Adipocyte (in vitro differentiated cells): ENCODE data around the gene PRRX2.

Experiments used
- DNase-seq: peaks from one replicate; pipeline ENCODE4 v3.0.0-alpha.2; 2015; ENCODE audit warnings: low read depth
- H3K27me3 ChIP-seq: replicated peaks from 2 replicates; pipeline ENCODE4 v1.7.0; 2013; ENCODE audit warnings: mild to moderate bottlenecking, low read length, moderate library complexity; ENCODE audit not compliant: control insufficient read depth, insufficient read depth
- H3K36me3 ChIP-seq: 2 replicates; pipeline ENCODE4 v1.7.0; 2013; ENCODE audit warnings: low read length, mild to moderate bottlenecking, moderate library complexity; ENCODE audit not compliant: control insufficient read depth, insufficient read depth, severe bottlenecking
- H3K4me1 ChIP-seq: 2 replicates; pipeline ENCODE4 v1.7.0; 2013; ENCODE audit warnings: mild to moderate bottlenecking, low read length, moderate library complexity; ENCODE audit not compliant: control insufficient read depth, insufficient read depth
- H3K4me3 ChIP-seq: 2 replicates; pipeline ENCODE4 v1.7.0; 2013; ENCODE audit warnings: mild to moderate bottlenecking, low read length, moderate library complexity
- H3K9ac ChIP-seq: 2 replicates; pipeline ENCODE4 v1.7.0; 2013; ENCODE audit warnings: mild to moderate bottlenecking, low read length, moderate library complexity
- H3K9me3 ChIP-seq: 2 replicates; pipeline ENCODE4 v1.7.0; 2013; ENCODE audit warnings: mild to moderate bottlenecking, low read length, moderate library complexity; ENCODE audit not compliant: control insufficient read depth

PRRX2 gene

DNA sequence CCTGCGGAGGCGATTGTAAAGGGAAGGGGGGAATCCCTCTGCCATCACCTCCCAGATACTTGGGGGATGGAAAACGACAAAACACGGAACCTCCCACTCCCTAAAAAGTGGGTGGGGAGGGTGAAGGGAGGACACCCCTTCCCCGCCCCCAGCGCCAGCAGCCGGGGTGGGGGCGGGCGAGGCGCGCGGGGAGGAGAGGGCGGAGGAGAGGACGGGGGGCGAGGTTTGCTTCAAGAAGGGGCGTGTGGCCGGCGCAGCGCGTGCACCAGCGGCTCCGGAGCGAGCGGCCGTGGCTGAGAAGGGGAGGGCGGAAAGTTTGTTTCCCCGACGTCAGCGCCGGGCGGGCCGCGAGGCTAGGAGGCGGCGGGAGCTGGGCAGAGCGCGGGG lies at the start of gene PRRX2:
TSS of gene PRRX2 (plus strand) at position 259 of the 387 bp plus-strand sequence. CDS start 221 bp downstream, outside the sequence.
- Histone ChIP-seq H3K27me3 (no peaks in the 10 kb centered on the region), H3K9ac (peak within 1 kb of the TSS; percentile 75), H3K4me3 (peak within 1 kb of the TSS; percentile 78), H3K4me1 (peaks cover 10% of the 10 kb centered on the region), H3K9me3 (no peaks in the 10 kb centered on the region), H3K36me3 (no peaks in the 10 kb centered on the region)
- peak; percentile 85 for DNase-seq

DNA sequence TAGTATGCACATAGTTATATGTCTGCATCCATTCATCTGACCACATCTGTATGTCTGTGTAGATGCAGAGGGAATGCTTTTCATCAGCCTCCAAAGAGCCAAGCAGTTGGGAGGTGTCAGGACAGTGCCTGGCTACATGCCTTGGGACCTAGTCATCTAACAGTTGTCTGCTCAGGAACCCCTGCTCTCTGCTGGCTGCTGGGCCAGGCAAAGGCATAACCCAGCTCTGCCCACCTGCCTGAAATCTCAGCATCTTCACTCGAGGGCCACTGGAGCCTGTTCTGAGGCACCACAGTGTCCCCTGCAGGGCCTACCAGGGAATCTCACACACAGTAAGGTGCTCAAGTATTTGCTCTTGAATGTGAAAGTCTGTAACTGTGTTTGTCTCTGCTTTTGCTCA lies 48.3 kb upstream of the PRRX2 start:
- Histone ChIP-seq H3K9me3 (no peaks in the 10 kb centered on the region), H3K9ac (no peak overlapping the region), H3K4me3 (no peak overlapping the region), H3K27me3 (no peaks in the 10 kb centered on the region), H3K36me3 (no peaks in the 10 kb centered on the region), H3K4me1 (peaks cover 8% of the 10 kb centered on the region)
- DNase-seq: peak; percentile 69

DNA sequence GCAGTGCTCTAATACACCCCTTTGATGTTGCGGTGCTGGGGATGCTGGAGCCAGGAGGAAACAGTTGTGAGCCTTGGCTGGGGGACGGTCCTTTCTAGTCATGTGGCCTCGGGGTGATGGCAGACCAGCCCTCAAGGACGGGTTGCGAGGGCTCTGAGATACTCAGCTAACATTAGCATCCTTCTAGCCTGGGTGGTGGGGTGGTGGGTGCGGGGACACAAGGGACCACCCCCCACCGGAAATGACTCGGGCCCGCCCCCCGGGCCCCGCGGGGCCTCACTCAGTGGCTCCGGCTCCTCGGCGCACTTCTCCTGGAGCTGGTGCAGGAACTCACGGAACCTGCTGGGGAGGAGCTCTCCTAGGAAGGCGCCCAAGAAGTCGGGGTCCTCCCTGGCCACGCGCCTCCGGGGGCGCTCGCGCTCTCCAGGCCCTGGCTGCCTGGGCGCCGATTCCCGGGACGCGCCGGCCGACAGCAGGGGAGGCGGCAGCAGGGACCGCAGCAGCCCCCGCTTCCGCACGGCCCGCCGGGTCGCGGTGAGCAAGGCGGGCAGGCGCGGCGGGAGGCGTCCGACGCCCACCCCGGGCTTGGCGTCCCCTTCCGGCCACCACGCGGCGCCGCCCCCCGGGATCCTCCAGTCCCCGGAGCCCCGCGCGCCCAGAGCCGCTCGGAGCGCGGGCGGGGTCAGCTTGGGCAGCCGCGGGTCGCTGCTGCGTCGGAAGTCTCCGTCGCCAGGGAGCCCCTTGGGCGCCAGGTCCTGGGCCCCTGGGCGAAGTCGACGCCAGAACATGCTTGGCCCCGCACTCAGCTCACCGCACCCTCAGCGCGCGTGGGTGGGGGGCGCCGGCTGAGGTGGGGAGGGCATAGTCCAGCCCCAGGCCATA lies 45.4 kb upstream of the PRRX2 start:
- Histone ChIP-seq H3K4me1 (peaks cover 14% of the 10 kb centered on the region), H3K4me3 (peak overlapping the region; percentile 77), H3K9me3 (no peaks in the 10 kb centered on the region), H3K27me3 (no peaks in the 10 kb centered on the region), H3K36me3 (no peaks in the 10 kb centered on the region), H3K9ac (peak overlapping the region; percentile 83)
- DNase-seq: peak; percentile 70

DNA sequence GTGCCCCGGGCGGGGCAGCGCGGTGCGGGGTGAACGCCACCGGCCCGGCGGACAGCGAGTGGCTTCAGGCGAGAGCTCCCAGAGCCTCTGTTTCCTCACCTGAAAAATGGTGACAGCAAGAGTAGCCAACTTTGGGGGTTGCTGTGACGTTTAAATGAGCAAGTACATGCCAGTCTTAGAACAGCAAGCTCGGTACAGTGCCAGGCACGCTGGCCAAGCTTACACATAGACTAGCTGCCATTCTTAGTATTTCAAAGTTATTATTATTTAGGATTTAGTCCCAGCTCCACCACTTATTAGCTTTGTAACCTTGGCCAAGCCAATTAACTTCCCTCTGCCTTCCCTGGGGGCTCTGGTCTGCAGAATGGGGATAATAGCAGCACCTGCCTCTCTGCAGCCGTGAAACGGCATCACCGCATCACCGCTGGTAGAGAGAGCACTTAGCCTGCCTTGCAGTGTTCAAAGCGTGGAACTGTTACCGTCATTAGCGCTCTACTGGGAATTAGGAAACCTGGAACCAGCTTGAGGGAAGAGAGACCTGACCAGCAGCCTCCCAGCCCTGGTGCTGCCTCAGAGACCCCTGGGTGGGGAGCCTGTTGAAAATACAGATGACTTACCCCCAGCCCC lies 44.7 kb upstream of the PRRX2 start, which contains the start of gene C9orf50:
TSS of gene C9orf50 (minus strand) at position 433 of the 627 bp plus-strand sequence. CDS start 527 bp downstream, outside the sequence.
- DNase-seq: no peak
- H3K36me3 ChIP-seq: no peaks in the 10 kb centered on the region

DNA sequence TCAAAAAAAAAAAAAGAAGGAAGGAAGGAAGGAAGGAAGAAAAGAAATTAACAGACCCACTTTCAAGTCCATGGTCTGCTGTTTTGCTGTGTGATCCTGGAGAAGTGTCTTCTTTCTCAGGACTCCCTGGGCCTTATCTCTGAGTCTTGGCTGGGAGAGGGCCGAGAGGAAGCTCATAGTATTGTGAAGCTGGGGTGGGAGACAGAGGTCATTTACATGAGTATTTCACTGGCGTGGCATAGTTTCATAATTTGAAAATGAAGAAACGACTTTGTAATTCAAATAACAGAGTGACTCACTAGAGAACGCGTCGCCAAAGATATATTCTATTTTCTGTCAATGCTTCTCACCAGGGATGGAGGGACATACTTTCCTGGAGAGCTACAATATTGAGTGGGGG lies 42.1 kb upstream of the PRRX2 start:
- Histone ChIP-seq H3K36me3 (no peaks in the 10 kb centered on the region), H3K9ac (no peak overlapping the region), H3K4me3 (no peak overlapping the region), H3K9me3 (no peaks in the 10 kb centered on the region), H3K27me3 (no peaks in the 10 kb centered on the region), H3K4me1 (peaks cover 27% of the 10 kb centered on the region)
- DNase-seq: peak; percentile 36

More for the DNA sequence above, 44.7 kb upstream of the PRRX2 start, which contains the start of gene C9orf50:
- H3K9me3 ChIP-seq: no peaks in the 10 kb centered on the region
- H3K27me3 ChIP-seq: no peaks in the 10 kb centered on the region
- H3K4me1 ChIP-seq: peaks cover 14% of the 10 kb centered on the region
- peak within 1 kb of the TSS; percentile 83 for H3K9ac ChIP-seq
- H3K4me3 ChIP-seq: peak within 1 kb of the TSS; percentile 77

DNA sequence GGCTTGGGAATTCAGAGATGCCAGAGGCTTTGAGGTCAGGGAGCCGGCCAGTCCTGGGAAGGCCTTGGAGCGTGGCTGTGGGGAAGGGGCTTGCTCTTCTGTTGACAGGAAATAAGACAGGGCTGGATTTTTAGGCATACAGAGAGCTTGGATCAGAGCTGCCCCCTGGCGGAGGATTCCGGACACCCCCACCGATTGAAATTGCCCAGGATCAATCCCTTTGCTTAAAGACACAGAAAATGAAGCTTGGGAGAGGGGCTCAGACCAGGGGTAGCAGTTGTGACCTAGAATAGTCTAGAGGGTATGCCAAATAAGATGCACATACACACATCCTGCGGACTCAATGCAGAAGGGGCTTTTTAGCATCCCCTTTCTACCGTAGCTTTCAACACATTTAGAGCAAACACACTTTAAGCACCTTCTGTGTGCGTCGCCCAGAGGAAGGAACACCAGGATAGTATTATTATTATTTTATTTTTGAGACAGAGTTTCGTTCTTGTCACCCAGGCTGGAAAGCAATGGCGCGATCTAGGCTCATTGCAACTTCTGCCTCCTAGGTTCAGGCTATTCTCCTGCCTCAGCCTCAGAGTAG lies 41.2 kb upstream of the PRRX2 start:
- DNase-seq: peak; percentile 87
- no peaks in the 10 kb centered on the region for H3K36me3 ChIP-seq
- no peak overlapping the region for H3K4me3 ChIP-seq
- H3K4me1 ChIP-seq: peaks cover 36% of the 10 kb centered on the region
- H3K27me3 ChIP-seq: no peaks in the 10 kb centered on the region
- peak overlapping the region; percentile 30 for H3K9ac ChIP-seq
- H3K9me3 ChIP-seq: no peaks in the 10 kb centered on the region

DNA sequence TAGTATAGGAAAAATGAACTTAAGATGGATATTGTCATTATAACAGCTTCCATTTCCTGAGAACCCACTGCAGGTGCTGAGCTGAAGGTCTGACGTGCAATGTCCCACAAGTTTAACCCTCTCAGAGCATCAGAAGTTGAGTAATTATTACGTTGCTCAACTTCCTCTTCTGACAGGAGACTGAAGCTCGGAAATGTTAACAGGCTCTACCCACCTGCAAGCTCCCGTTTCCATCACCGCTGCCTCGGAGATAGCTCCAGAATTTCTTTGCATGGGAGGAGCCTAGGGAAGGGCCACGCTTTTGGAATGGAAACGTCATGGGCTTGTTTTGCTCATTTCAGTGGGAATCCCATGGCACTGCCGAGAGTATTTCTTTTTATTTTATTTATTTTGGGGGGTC lies 40.5 kb upstream of the PRRX2 start:
- Histone ChIP-seq H3K4me3 (no peak overlapping the region), H3K36me3 (no peaks in the 10 kb centered on the region), H3K9me3 (no peaks in the 10 kb centered on the region), H3K4me1 (peaks cover 39% of the 10 kb centered on the region), H3K27me3 (no peaks in the 10 kb centered on the region), H3K9ac (no peak overlapping the region)
- DNase-seq: no peak

DNA sequence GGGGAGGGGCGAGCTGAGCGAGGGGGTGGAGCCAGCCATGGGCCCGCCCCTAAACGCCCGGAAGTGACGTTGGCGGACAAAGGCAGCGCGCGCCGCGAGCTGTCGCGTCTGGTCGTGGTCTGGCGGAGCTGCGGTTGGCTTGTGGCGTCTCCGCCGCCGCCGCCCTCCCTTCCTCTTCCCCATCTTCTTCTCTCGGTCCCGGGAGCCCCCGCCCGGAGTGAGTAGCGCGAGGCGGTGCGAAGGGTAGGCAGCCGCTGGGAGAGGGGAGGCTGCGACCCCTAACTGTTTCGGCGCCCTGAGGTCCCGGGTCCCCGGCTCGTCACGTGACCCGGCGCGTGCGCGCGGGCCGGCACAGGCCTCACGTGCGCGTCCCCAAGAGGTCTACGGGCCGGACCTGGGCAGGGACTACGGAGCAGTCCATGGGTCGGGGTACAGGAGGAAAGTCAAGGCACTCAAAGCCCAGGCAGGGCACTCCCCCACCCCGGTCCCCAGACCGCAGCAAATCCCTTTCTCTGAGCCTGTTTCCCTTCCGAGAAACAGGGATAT lies 39.3 kb upstream of the PRRX2 start, which contains the start of gene NTMT1:
TSS of gene NTMT1 (plus strand) at position 85 of the 546 bp plus-strand sequence. CDS start 6,541 bp downstream, outside the sequence.
- H3K4me3 ChIP-seq: peak within 1 kb of the TSS; percentile 91
- H3K36me3 ChIP-seq: no peaks in the 10 kb centered on the region
- peak within 1 kb of the TSS; percentile 93 for H3K9ac ChIP-seq
- H3K4me1 ChIP-seq: peaks cover 41% of the 10 kb centered on the region
- H3K27me3 ChIP-seq: no peaks in the 10 kb centered on the region
- no peaks in the 10 kb centered on the region for H3K9me3 ChIP-seq
- DNase-seq: peak; percentile 95

DNA sequence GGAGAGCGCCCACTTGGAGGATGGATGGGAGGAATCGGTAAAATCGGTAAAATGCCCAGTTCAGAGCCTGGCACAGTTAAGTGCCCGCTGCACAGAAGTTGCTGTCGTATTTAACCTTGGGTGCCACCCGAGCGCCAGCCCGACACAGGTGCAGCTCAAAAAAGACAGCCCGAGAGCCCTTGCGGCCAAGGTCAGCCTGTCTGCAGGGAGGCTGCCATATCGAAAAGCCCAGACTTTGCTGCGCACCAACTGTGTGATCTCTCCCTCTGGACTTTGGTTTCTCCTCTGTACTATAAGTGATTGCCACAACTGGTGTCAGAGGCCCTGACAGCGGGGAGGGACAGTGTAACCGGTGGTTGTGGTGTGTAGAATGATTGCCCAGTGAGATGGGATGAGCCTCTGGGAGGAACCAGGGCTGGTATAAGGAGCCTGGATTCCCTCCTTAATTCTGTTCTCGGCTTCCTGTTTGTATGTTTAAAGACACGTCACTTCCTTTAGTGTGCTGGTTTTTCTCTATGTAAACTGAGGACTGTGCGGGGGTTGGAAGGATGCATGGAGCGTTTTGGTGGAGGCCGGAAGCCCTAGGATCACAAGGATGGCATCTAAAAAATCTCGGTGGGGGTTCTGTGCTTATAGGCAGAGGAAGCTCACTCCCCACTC lies 38.7 kb upstream of the PRRX2 start:
- no peaks in the 10 kb centered on the region for H3K27me3 ChIP-seq
- H3K4me1 ChIP-seq: peaks cover 47% of the 10 kb centered on the region
- DNase-seq: peak; percentile 80

DNA sequence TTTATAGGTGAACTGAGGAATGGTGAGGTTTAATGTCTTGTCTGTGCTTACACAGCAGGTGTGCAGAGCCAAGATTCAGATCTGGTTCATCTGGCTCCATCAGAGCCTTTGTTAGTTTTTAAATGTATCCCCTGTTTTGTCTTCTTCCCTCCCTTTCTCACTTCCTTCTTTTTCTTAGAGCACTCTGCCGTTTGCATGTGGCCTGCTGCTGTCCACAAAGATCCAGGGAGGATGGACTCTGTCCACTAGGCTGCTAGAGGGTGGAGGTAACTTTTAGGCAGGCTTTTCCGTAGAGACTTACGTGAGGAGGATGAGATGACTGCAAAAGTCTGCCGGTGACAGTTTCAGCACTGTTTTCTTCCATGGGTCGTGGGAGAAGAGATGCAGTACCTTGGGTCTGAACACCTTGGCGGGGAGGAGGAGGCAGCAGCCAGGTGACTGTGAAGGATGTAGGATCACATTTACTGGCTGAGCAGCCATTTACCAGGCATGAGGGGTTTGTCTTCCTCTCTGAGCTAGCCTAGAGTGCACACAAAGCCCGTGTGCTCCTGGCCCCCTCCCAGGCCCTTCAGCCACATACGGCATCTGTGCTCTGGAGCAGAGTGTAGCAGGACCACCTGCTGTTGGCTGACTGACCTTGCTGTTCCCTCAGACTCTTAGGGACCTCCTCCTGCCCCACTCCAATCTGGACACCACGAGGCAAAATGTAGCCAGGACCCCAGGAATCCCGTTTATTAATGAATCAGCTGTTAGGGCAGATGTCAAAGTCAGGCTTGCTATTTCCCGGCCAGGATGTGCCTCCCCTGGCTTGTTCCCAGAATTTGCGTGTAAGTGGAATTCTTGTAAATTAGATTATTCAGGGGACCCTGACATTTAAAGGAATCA lies 37.6 kb upstream of the PRRX2 start:
- Histone ChIP-seq H3K27me3 (no peaks in the 10 kb centered on the region), H3K9ac (peak overlapping the region; percentile 93), H3K9me3 (no peaks in the 10 kb centered on the region), H3K4me1 (peaks cover 55% of the 10 kb centered on the region), H3K36me3 (peaks cover 5% of the 10 kb centered on the region), H3K4me3 (peak overlapping the region; percentile 91)
- DNase-seq: peak; percentile 33

More for the DNA sequence above, 38.7 kb upstream of the PRRX2 start:
- H3K9ac ChIP-seq: peak overlapping the region; percentile 93
- no peaks in the 10 kb centered on the region for H3K9me3 ChIP-seq
- peak overlapping the region; percentile 91 for H3K4me3 ChIP-seq
- no peaks in the 10 kb centered on the region for H3K36me3 ChIP-seq
